ENCODE data around the gene APBA2.
"Not testable (repeated sequence)": the region's sequence is repeated elsewhere in the genome, so short reads cannot be mapped to it uniquely, and the experiment has no call there.

The APBA2 gene

GRCh38 chr15:29167122-29167521 lies 281.3 kb downstream of the APBA2 start:
- DNase-seq (ENCODE audit: low read depth), result not testable (repeated sequence)
